Activated B cell treated with CpG ODN at 0.5 μM for 24 hours (primary cell): ENCODE measurements around the gene PDCD11. TPM values are rescaled to one million over a fixed set of nuclear protein-coding genes. Genes with fewer than 3 reads are reported as not detected.

Source experiments
- ATAC-seq: fragments of 200-7000 bp; cut with Tn5 transposase; one replicate; pipeline ENCODE4 v1.10.0; 2021; ENCODE audit warnings: low read depth, mild to moderate bottlenecking, moderate library complexity
- CTCF ChIA-PET: fragments of 350-600 bp; sonication (Branson Sonifier 250); formaldehyde crosslinking; loops from one replicate; lab custom pipeline; 2021; ENCODE audit warnings: antibody characterized with exemption; lab: Charles Lee
- POLR2A ChIA-PET: fragments of 350-600 bp; sonication (Branson Sonifier 250); formaldehyde crosslinking; loops from one replicate; lab custom pipeline; 2021; ENCODE audit warnings: antibody characterized with exemption; lab: Charles Lee
- DNase-seq: peaks from one replicate; pipeline ENCODE4 v3.0.0; 2022
- H3K27ac Mint-ChIP-seq: one replicate; pipeline ENCODE4 v1.8.0; 2020; ENCODE audit warnings: mixed read lengths
- H3K27me3 Mint-ChIP-seq: one replicate; pipeline ENCODE4 v1.8.0; 2021; ENCODE audit warnings: mixed read lengths
- H3K36me3 Mint-ChIP-seq: one replicate; pipeline ENCODE4 v1.8.0; 2021; ENCODE audit warnings: low read depth, mixed read lengths
- H3K4me1 Mint-ChIP-seq: one replicate; pipeline ENCODE4 v1.8.0; 2021; ENCODE audit warnings: mixed read lengths
- H3K4me3 Mint-ChIP-seq: one replicate; pipeline ENCODE4 v1.8.0; 2020; ENCODE audit warnings: mild to moderate bottlenecking, mixed read lengths
- H3K9me3 Mint-ChIP-seq: one replicate; pipeline ENCODE4 v1.8.0; 2020; ENCODE audit warnings: mixed read lengths
- CTCF ChIP-seq: fragments of 200-600 bp; IDR thresholded peaks from one replicate; pipeline ENCODE4 v1.8.0; 2022; ENCODE audit warnings: antibody characterized with exemption, mild to moderate bottlenecking
- intact Hi-C: fragments of 100-400 bp; cut with micrococcal nuclease; formaldehyde crosslinking; loops from one replicate; pipeline ENCODE4 v1.15.1; 2024
- total RNA-seq: library from RNA; stranded (reverse); gene quantifications from 2 replicates; pipeline ENCODE4 v1.2.3, GENCODE V29; 2022

The PDCD11 gene
- total RNA-seq, 1 donor from 2014 or later: 66.0 TPM

GRCh38 chr10:103492655-103493261 is 96.3 kb downstream of the PDCD11 start:
- DNase-seq (no peak), ATAC-seq (no peak)
- CTCF ChIA-PET: interaction anchor here (0.9 to 2.4 kb wide), 3 partner anchors 10 to 77 kb away, joined by 4 to 8 read pairs (median 5); no protein-coding TSS in a partner anchor
- intact Hi-C loops: loop anchor here (5.0 kb wide), 2 partner anchors 90 to 200 kb away; no protein-coding TSS in a partner anchor
- Mint-ChIP-seq H3K9me3 (no peaks in the 10 kb centered on the region), H3K4me1 (peaks cover 31% of the 10 kb centered on the region), H3K27ac (peak overlapping the region; percentile 46), H3K27me3 (peaks cover 30% of the 10 kb centered on the region), H3K36me3 (no peaks in the 10 kb centered on the region), H3K4me3 (peak overlapping the region; percentile 77)
- no peak for TF ChIP-seq CTCF
- POLR2A ChIA-PET: interaction anchor here (0.6 to 2.5 kb wide), 2 partner anchors 21 to 168 kb away, joined by 3 to 8 read pairs; no protein-coding TSS in a partner anchor

- Mint-ChIP-seq H3K4me1 (peaks cover 31% of the 10 kb centered on the region), H3K27ac (no peak within 1 kb of the TSS), H3K27me3 (peaks cover 30% of the 10 kb centered on the region), H3K36me3 (no peaks in the 10 kb centered on the region), H3K4me3 (peak within 1 kb of the TSS; percentile 77), H3K9me3 (no peaks in the 10 kb centered on the region)
- intact Hi-C loops: loop anchor here (5.0 kb wide), 2 partner anchors 89 to 199 kb away; no protein-coding TSS in a partner anchor
- no peak for TF ChIP-seq CTCF
- CTCF ChIA-PET: interaction anchor here (1.6 to 2.4 kb wide), 2 partner anchors 10 to 77 kb away, joined by 4 to 8 read pairs; no protein-coding TSS in a partner anchor
- ATAC-seq (peak; percentile 10), DNase-seq (no peak)
- POLR2A ChIA-PET: interaction anchor here (0.5 to 2.5 kb wide), 2 partner anchors 22 to 129 kb away, joined by 3 to 8 read pairs; no protein-coding TSS in a partner anchor
Observed at GRCh38 chr10:103493362-103493915, 97.0 kb downstream of the PDCD11 start, which contains the start of gene NEURL1. Gene NEURL1, plus strand, starts transcription at chr10:103493705. Its CDS starts 683 bp downstream, at chr10:103494388.

- Mint-ChIP-seq H3K27me3 (peaks cover 30% of the 10 kb centered on the region), H3K27ac (no peak overlapping the region), H3K4me3 (peak overlapping the region; percentile 66), H3K4me1 (peaks cover 31% of the 10 kb centered on the region), H3K9me3 (no peaks in the 10 kb centered on the region), H3K36me3 (no peaks in the 10 kb centered on the region)
- ChIA-PET POLR2A (interaction anchor here (0.5 to 2.5 kb wide), 2 partner anchors 23 to 130 kb away, joined by 3 to 8 read pairs; no protein-coding TSS in a partner anchor), CTCF (interaction anchor here (2.4 kb wide), 1 partner anchor 78 kb away, joined by 8 read pairs; no protein-coding TSS in a partner anchor)
- TF ChIP-seq CTCF: no peak
- ATAC-seq (peak; percentile 11), DNase-seq (peak; percentile 30)
- intact Hi-C loops: loop anchor here (5.0 kb wide), 2 partner anchors 88 to 198 kb away; no protein-coding TSS in a partner anchor
Observed at GRCh38 chr10:103493916-103494877, 97.8 kb downstream of the PDCD11 start.

GRCh38 chr10:103495321-103495720 is 98.9 kb downstream of the PDCD11 start:
- no peaks in the 10 kb centered on the region for H3K9me3 Mint-ChIP-seq
- H3K4me1 Mint-ChIP-seq: peaks cover 27% of the 10 kb centered on the region
- POLR2A ChIA-PET: no interaction called here
- CTCF ChIA-PET: no interaction called here
- ATAC-seq (no peak), DNase-seq (no peak)
- no peaks in the 10 kb centered on the region for H3K36me3 Mint-ChIP-seq
- intact Hi-C loops: no loop called here
- no peak overlapping the region for H3K27ac Mint-ChIP-seq
- peaks cover 35% of the 10 kb centered on the region for H3K27me3 Mint-ChIP-seq
- peak overlapping the region; percentile 66 for H3K4me3 Mint-ChIP-seq
- no peak for TF ChIP-seq CTCF

Other genes with a start within 250 kb of the PDCD11 start
- 53.3 and 60.4 TPM in 2 replicates for gene NT5C2, start 203.4 kb upstream of the PDCD11 start, total RNA-seq
- gene RPEL1, start 150.7 kb upstream of the PDCD11 start, total RNA-seq: not detected in 2 replicates
- not detected in 2 replicates for gene INA, start 119.5 kb upstream of the PDCD11 start, total RNA-seq
- gene PCGF6, start 45.5 kb upstream of the PDCD11 start, total RNA-seq: 7.3 and 7.6 TPM in 2 replicates
- 3.6 and 3.8 TPM in 2 replicates for gene TAF5, start 28.6 kb upstream of the PDCD11 start, total RNA-seq
- gene ATP5MK, start 151 bp upstream of the PDCD11 start, total RNA-seq: 208 and 223 TPM in 2 replicates
- gene CALHM2, start 55.7 kb downstream of the PDCD11 start, total RNA-seq: 17.5 and 21.4 TPM in 2 replicates
- gene CALHM1, start 62.3 kb downstream of the PDCD11 start, total RNA-seq: 0.40 and 0.42 TPM in 2 replicates
- not detected in 2 replicates for gene CALHM3, start 82.6 kb downstream of the PDCD11 start, total RNA-seq
- 0.61 and 0.93 TPM in 2 replicates for gene NEURL1, start 97.1 kb downstream of the PDCD11 start, total RNA-seq